ENCODE data around the gene ATAD3A. TPM values are rescaled to one million over a fixed set of nuclear protein-coding genes. Genes with fewer than 3 reads are reported as not detected.

ATAD3A gene
- total RNA-seq, 1 experiment from 2014 or later = 55.8 TPM

DNA sequence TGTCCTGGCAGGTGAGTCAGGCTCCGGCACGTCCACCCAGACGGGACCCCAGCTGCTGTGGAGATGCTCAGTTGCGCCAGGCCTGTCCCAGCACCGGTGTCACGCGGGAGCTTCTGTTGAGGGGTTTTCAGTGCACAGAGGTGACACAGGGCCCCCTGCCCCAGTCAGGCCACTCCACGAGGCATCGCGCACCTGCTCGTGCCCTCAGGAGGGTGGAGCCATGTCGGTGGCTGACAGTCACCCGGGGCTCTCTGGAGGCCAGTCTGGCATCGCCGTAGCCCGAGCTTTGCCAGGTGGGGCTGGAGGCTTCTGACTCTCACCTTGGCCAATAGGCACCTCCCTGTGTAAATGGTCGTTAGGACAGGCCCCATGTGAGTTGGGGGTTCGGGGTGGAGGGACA is 17.4 kb downstream of the ATAD3A start:
- no peak overlapping the region for H4K8ac ChIP-seq (replicated peaks; ENCODE audit: insufficient read length, low read depth, low read length)
- no peak overlapping the region for H3K56ac ChIP-seq (ENCODE audit: insufficient read length, low read depth, low read length)
- H2AFZ ChIP-seq (ENCODE audit: low read length) = no peak overlapping the region
- peaks cover 31 to 54% (median 48%) of the 10 kb centered on the region in 3 experiments for H3K36me3 Mint-ChIP-seq (ENCODE audit: insufficient read depth in 1 of 3, low read depth in 3 of 3)
- H2BK5ac ChIP-seq (ENCODE audit: insufficient read length, low read length) = no peak overlapping the region
- no peak overlapping the region for H2BK12ac ChIP-seq (ENCODE audit: insufficient read length, low read depth, low read length)
- no peak overlapping the region for H3K23ac ChIP-seq (ENCODE audit: insufficient read length, low read depth, low read length)
- H3K4me2 ChIP-seq (ENCODE audit: insufficient read depth, insufficient read length, low read length) = no peak overlapping the region
- no peak overlapping the region for H3K27ac ChIP-seq (ENCODE audit: insufficient read length, low read depth, low read length)
- H3K23me2 ChIP-seq (ENCODE audit: insufficient read length, low read depth, low read length, poor library complexity, severe bottlenecking) = no peaks in the 10 kb centered on the region
- no peak overlapping the region for H4K91ac ChIP-seq (ENCODE audit: insufficient read length, low read depth, low read length)
- TF ChIP-seq, protein P1, sequence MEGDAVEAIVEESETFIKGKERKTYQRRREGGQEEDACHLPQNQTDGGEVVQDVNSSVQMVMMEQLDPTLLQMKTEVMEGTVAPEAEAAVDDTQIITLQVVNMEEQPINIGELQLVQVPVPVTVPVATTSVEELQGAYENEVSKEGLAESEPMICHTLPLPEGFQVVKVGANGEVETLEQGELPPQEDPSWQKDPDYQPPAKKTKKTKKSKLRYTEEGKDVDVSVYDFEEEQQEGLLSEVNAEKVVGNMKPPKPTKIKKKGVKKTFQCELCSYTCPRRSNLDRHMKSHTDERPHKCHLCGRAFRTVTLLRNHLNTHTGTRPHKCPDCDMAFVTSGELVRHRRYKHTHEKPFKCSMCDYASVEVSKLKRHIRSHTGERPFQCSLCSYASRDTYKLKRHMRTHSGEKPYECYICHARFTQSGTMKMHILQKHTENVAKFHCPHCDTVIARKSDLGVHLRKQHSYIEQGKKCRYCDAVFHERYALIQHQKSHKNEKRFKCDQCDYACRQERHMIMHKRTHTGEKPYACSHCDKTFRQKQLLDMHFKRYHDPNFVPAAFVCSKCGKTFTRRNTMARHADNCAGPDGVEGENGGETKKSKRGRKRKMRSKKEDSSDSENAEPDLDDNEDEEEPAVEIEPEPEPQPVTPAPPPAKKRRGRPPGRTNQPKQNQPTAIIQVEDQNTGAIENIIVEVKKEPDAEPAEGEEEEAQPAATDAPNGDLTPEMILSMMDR (conservative IDR thresholded peaks at IDR 0.05) = no peak
- no peak overlapping the region for H4K5ac ChIP-seq (ENCODE audit: insufficient read length, low read depth, low read length)
- H3K27me3 ChIP-seq (ENCODE audit: insufficient read depth, low read length) = no peaks in the 10 kb centered on the region
- H2BK20ac ChIP-seq (ENCODE audit: low read depth, low read length, poor library complexity, severe bottlenecking) = no peak overlapping the region
- no peaks in the 10 kb centered on the region for H4K20me1 ChIP-seq (ENCODE audit: control insufficient read depth, insufficient read depth, insufficient read length)
- no peak overlapping the region for H3T11ph ChIP-seq (ENCODE audit: low read length)
- peaks cover 7 to 8% of the 10 kb centered on the region in 2 experiments; a peak in 4 of 5 replicates for H3K9me3 Mint-ChIP-seq
- no peak overlapping the region for H2BK120ac ChIP-seq (ENCODE audit: low read depth, low read length, poor library complexity, severe bottlenecking)
- H3K27me3 Mint-ChIP-seq (ENCODE audit: low read depth) = no peaks in the 10 kb centered on the region
- H3K79me1 ChIP-seq (ENCODE audit: insufficient read depth, low read depth, low read length, poor library complexity, severe bottlenecking) = no peaks in the 10 kb centered on the region
- H3K9ac ChIP-seq (ENCODE audit: extremely low read depth, insufficient read length, low read length) = no peak overlapping the region
- no CpG with 5 or more reads among the region's 18 CpGs for WGBS (ENCODE audit: extremely low coverage, insufficient read length, low lambda C conversion rate)
- no peak overlapping the region for H2BK15ac ChIP-seq (ENCODE audit: low read depth, low read length)
- H3K79me2 ChIP-seq (ENCODE audit: insufficient read depth, low read length) = no peaks in the 10 kb centered on the region
- no peaks in the 10 kb centered on the region for H3K4me1 ChIP-seq (ENCODE audit: insufficient read depth, low read length)
- no peak overlapping the region for H3K14ac ChIP-seq (ENCODE audit: insufficient read depth, low read length)
- H3K4ac ChIP-seq (ENCODE audit: low read depth, low read length) = no peak overlapping the region
- H3K9me3 ChIP-seq (ENCODE audit: control insufficient read depth, low read depth, low read length) = no peaks in the 10 kb centered on the region
- no peak overlapping the region for H3K18ac ChIP-seq (ENCODE audit: insufficient read length, low read depth, low read length)
- H3K4me1 Mint-ChIP-seq = no peaks in the 10 kb centered on the region
- DNase-seq = no peak
- H3K27ac Mint-ChIP-seq = no peak overlapping the region
- H3K4me3 Mint-ChIP-seq = no peak overlapping the region
- no peak overlapping the region for H2AK5ac ChIP-seq (ENCODE audit: insufficient read length, low read length)
